GM19043 (cell line): ENCODE measurements around the gene NKX3-2.
"Not testable (repeated sequence)": the region's sequence is repeated elsewhere in the genome, so short reads cannot be mapped to it uniquely, and the experiment has no call there.

ENCODE experiments used
- ATAC-seq: cut with Tn5 transposase; IDR thresholded peaks from one replicate; pipeline ENCODE4 v1.9.1; 2021; ENCODE audit warnings: low read depth; ENCODE audit not compliant: unreplicated experiment

Gene NKX3-2

GRCh38 chr4:13543839-13544605, at the start of gene NKX3-2:
Gene NKX3-2, minus strand, starts transcription at chr4:13544508. Its CDS starts 94 bp downstream, at chr4:13544414.
- no peak for ATAC-seq

- no peak for ATAC-seq
These were observed 47.9 kb upstream of the NKX3-2 start for GRCh38 chr4:13592220-13592619.

- no peak for ATAC-seq
These were observed 46.5 kb upstream of the NKX3-2 start for GRCh38 chr4:13590766-13591165.

GRCh38 chr4:13588954-13589353, 44.6 kb upstream of the NKX3-2 start:
- no peak for ATAC-seq

GRCh38 chr4:13584481-13584880, 40.2 kb upstream of the NKX3-2 start:
- no peak for ATAC-seq

GRCh38 chr4:13580036-13580435, 35.7 kb upstream of the NKX3-2 start:
- no peak for ATAC-seq

- no peak for ATAC-seq
These were observed 33.4 kb upstream of the NKX3-2 start for GRCh38 chr4:13577660-13578059.

- no peak for ATAC-seq
These were observed 26.6 kb upstream of the NKX3-2 start for GRCh38 chr4:13570916-13571315.

GRCh38 chr4:13567125-13567524, 22.8 kb upstream of the NKX3-2 start:
- ATAC-seq = no peak

GRCh38 chr4:13562876-13563275, 18.6 kb upstream of the NKX3-2 start:
- no peak for ATAC-seq

GRCh38 chr4:13561673-13562072, 17.4 kb upstream of the NKX3-2 start:
- ATAC-seq = no peak

- not testable (repeated sequence) for ATAC-seq
These were observed 15.8 kb upstream of the NKX3-2 start for GRCh38 chr4:13560111-13560510.

- no peak for ATAC-seq
These were observed 15.1 kb upstream of the NKX3-2 start for GRCh38 chr4:13559413-13559812.

- ATAC-seq = no peak
These were observed 14.6 kb upstream of the NKX3-2 start for GRCh38 chr4:13558881-13559280.

- no peak for ATAC-seq
These were observed 11.0 kb upstream of the NKX3-2 start for GRCh38 chr4:13555325-13555724.

- ATAC-seq = no peak
These were observed 8.8 kb upstream of the NKX3-2 start for GRCh38 chr4:13553081-13553480.

GRCh38 chr4:13548984-13549546, 4.8 kb upstream of the NKX3-2 start:
- peak; percentile 78 for ATAC-seq

GRCh38 chr4:13548059-13548983, 4.0 kb upstream of the NKX3-2 start:
- peak; percentile 2 for ATAC-seq

GRCh38 chr4:13547485-13548041, 3.3 kb upstream of the NKX3-2 start:
- ATAC-seq = no peak

GRCh38 chr4:13546941-13547484, 2.7 kb upstream of the NKX3-2 start:
- no peak for ATAC-seq
